HepG2 (cell line): ENCODE results near the gene CNP. TPM values are rescaled to one million over a fixed set of nuclear protein-coding genes. Genes with fewer than 3 reads are reported as not detected.

Experiments used
- CCDC6 ChIP-seq: sonication (generic); formaldehyde crosslinking; IDR thresholded peaks from 2 replicates; pipeline ENCODE4 v1.8.1; 2022; ENCODE audit warnings: mild to moderate bottlenecking, missing genetic modification reagents, moderate library complexity
- FOXP4 ChIP-seq: sonication (generic); formaldehyde crosslinking; IDR thresholded peaks from 2 replicates; pipeline ENCODE4 v1.4.0; 2020; ENCODE audit warnings: missing genetic modification reagents
- GABPB1 ChIP-seq: IDR thresholded peaks from 2 replicates; pipeline ENCODE4 v1.6.1; 2016; ENCODE audit warnings: mild to moderate bottlenecking, missing genetic modification reagents, moderate library complexity, missing compliant biosample characterization
- HBP1 ChIP-seq: IDR thresholded peaks from 2 replicates; pipeline ENCODE4 v1.6.1; 2016; ENCODE audit warnings: low read depth, control low read depth
- HMG20B ChIP-seq: conservative IDR thresholded peaks from 2 replicates; pipeline ENCODE4 v1.6.1; 2016; ENCODE audit warnings: missing genetic modification reagents, missing compliant biosample characterization
- JUN ChIP-seq: sonication (generic); formaldehyde crosslinking; IDR thresholded peaks from 2 replicates; pipeline ENCODE4 v1.4.0; 2020; ENCODE audit warnings: mild to moderate bottlenecking, missing genetic modification reagents
- KDM4B ChIP-seq: sonication (generic); formaldehyde crosslinking; IDR thresholded peaks from 2 replicates; pipeline ENCODE4 v1.4.0; 2020; ENCODE audit warnings: missing genetic modification reagents
- MAFG ChIP-seq: sonication (generic); formaldehyde crosslinking; IDR thresholded peaks from 2 replicates; pipeline ENCODE4 v1.5.1; 2020; ENCODE audit warnings: mild to moderate bottlenecking, missing genetic modification reagents
- NONO ChIP-seq, 2 experiments: fragments of 450-650 bp in 1 of 2; sonication (generic) in 1 of 2; formaldehyde crosslinking in 1 of 2; IDR thresholded peaks in 1 of 2; conservative IDR thresholded peaks in 1 of 2; 2 replicates each; pipeline versions ENCODE4 v1.6.1 to v1.8.0; 2017 to 2022; ENCODE audit warnings: mild to moderate bottlenecking in 1 of 2, missing genetic modification reagents in 1 of 2, moderate library complexity in 1 of 2
- PAX8 ChIP-seq: sonication (generic); formaldehyde crosslinking; IDR thresholded peaks from 2 replicates; pipeline ENCODE4 v1.8.0; 2022; ENCODE audit warnings: mild to moderate bottlenecking, missing genetic modification reagents, borderline replicate concordance
- SOX13 ChIP-seq, 3 experiments: fragments of 450-650 bp in 1 of 3; sonication (generic) in 1 of 3; formaldehyde crosslinking in 1 of 3; IDR thresholded peaks in 2 of 3; conservative IDR thresholded peaks in 1 of 3; 2 replicates each; pipeline versions ENCODE4 v1.5.0 to v1.6.1; 2016 to 2020; ENCODE audit warnings: antibody characterized with exemption in 1 of 3, mild to moderate bottlenecking in 1 of 3, missing compliant biosample characterization in 1 of 3, missing genetic modification reagents in 1 of 3, moderate library complexity in 1 of 3
- SPEN ChIP-seq: sonication (generic); formaldehyde crosslinking; IDR thresholded peaks from 2 replicates; pipeline ENCODE4 v1.5.1; 2020; ENCODE audit warnings: low read depth, mild to moderate bottlenecking, missing genetic modification reagents
- TBP ChIP-seq: sonication (generic); formaldehyde crosslinking; IDR thresholded peaks from 2 replicates; pipeline ENCODE4 v1.5.0; 2020; ENCODE audit warnings: missing genetic modification reagents
- THAP8 ChIP-seq: sonication (generic); formaldehyde crosslinking; IDR thresholded peaks from 2 replicates; pipeline ENCODE4 v1.5.1; 2020; ENCODE audit warnings: missing genetic modification reagents, mild to moderate bottlenecking, borderline replicate concordance
- TMF1 ChIP-seq: sonication (generic); formaldehyde crosslinking; IDR thresholded peaks from 2 replicates; pipeline ENCODE4 v1.8.1; 2022; ENCODE audit warnings: low read depth, missing genetic modification reagents
- ZNF337 ChIP-seq: sonication (generic); formaldehyde crosslinking; IDR thresholded peaks from 2 replicates; pipeline ENCODE4 v1.5.1; 2020; ENCODE audit warnings: missing genetic modification reagents, low read depth, mild to moderate bottlenecking, borderline replicate concordance
- ZNF33A ChIP-seq: sonication (generic); formaldehyde crosslinking; IDR thresholded peaks from 2 replicates; pipeline ENCODE4 v1.5.1; 2020; ENCODE audit warnings: missing genetic modification reagents, mild to moderate bottlenecking, moderate library complexity, borderline replicate concordance
- ZNF503 ChIP-seq: sonication (generic); formaldehyde crosslinking; IDR thresholded peaks from 2 replicates; pipeline ENCODE4 v1.4.0; 2020; ENCODE audit warnings: missing genetic modification reagents
- ZNF746 ChIP-seq: sonication (generic); formaldehyde crosslinking; IDR thresholded peaks from 2 replicates; pipeline ENCODE4 v1.8.0; 2022; ENCODE audit warnings: mild to moderate bottlenecking, missing genetic modification reagents
- ZNF770 ChIP-seq: sonication (generic); formaldehyde crosslinking; IDR thresholded peaks from 2 replicates; pipeline ENCODE4 v1.5.0; 2020; ENCODE audit warnings: mild to moderate bottlenecking, missing genetic modification reagents
- ZNF879 ChIP-seq: sonication (generic); formaldehyde crosslinking; IDR thresholded peaks from 2 replicates; pipeline ENCODE4 v1.8.1; 2023; ENCODE audit warnings: missing genetic modification reagents
- polyA plus RNA-seq, 8 experiments: library from polyadenylated mRNA; depleted of rRNA in 3 of 8; stranded (reverse) in 7 of 8; unstranded in 1 of 8; fragments of >200 nt; fragmentation: Illumina TruSeq in 4 of 8; extraction: Trizol in 4 of 8; gene quantifications; 2 replicates each; pipeline versions ENCODE4 v1.2.1 to v1.2.3, GENCODE V29; 2011 to 2016; ENCODE audit warnings: low read depth in 4 of 8, missing spikeins in 1 of 8, mixed read lengths in 1 of 8; ENCODE audit not compliant: insufficient read depth in 1 of 8
- total RNA-seq, 5 experiments: library from RNA; depleted of rRNA; stranded (reverse); fragments of >200 nt; fragmentation: Illumina TruSeq; extraction: Trizol; gene quantifications; 2 replicates each; pipeline ENCODE4 v1.2.3, GENCODE V29; 2016; ENCODE audit warnings: low read depth in 1 of 5

Gene CNP
- total and polyA plus RNA-seq, 2 of the 13 experiments (the other 11 are each of a cell fraction or from before 2014, with no cell fraction given): 97.2 to 161 TPM

- 0 out of 2 replicates have a peak, but pooled peaks have one; percentile 57 for TF ChIP-seq ZNF746 (CRISPR knock-in tag)
- no peak for TF ChIP-seq GABPB1 (CRISPR knock-in tag)
- TF ChIP-seq TMF1: no peak
- 0 out of 2 replicates have a peak, but pooled peaks have one; percentile 15 for TF ChIP-seq ZNF503
- no peak for TF ChIP-seq KDM4B
- no peak for TF ChIP-seq SOX13 (IDR thresholded peaks at IDR 0.05)
- TF ChIP-seq SOX13 (CRISPR knock-in tag; conservative IDR thresholded peaks at IDR 0.05 in 1 of 2, IDR thresholded peaks at IDR 0.05 in 1 of 2): no peak
- TF ChIP-seq ZNF337 (CRISPR knock-in tag): no peak
- peak; percentile 30; the same call in 1 of the 2 replicates for TF ChIP-seq SPEN
- no peak for TF ChIP-seq ZNF879 (CRISPR knock-in tag)
- no peak for TF ChIP-seq ZNF33A (CRISPR knock-in tag)
- TF ChIP-seq PAX8 (CRISPR knock-in tag): no peak
- 0 out of 2 replicates have a peak, but pooled peaks have one; percentile 38 for TF ChIP-seq HBP1
- TF ChIP-seq NONO (IDR thresholded peaks at IDR 0.05): no peak
- TF ChIP-seq NONO (CRISPR knock-in tag; conservative IDR thresholded peaks at IDR 0.05): no peak
- TF ChIP-seq MAFG (CRISPR knock-in tag): no peak
- no peak for TF ChIP-seq JUN (CRISPR knock-in tag)
- no peak for TF ChIP-seq THAP8 (CRISPR knock-in tag)
- no peak for TF ChIP-seq HMG20B (CRISPR knock-in tag)
- no peak for TF ChIP-seq TBP
- no peak for TF ChIP-seq FOXP4
- no peak; the same call in 1 of the 2 replicates for TF ChIP-seq ZNF770
- no peak for TF ChIP-seq CCDC6 (CRISPR knock-in tag)
These were observed 48.8 kb upstream of the CNP start (continued) for GRCh38 chr17:41917679-41918313.
